Measurements from ENCODE around the gene SNCB.
A peak's percentile ranks its signal among the peaks of the same experiment; 100 is the strongest.
"Not testable (repeated sequence)": the region's sequence is repeated elsewhere in the genome, so short reads cannot be mapped to it uniquely, and the experiment has no call there.

SNCB gene

GRCh38 chr5:176596689-176597416, 33.5 kb downstream of the SNCB start:
- DNase-seq: peak; percentile 61

GRCh38 chr5:176596069-176596644, 34.2 kb downstream of the SNCB start:
- DNase-seq: no peak

- no peak for DNase-seq
Observed at GRCh38 chr5:176595386-176595943, 34.9 kb downstream of the SNCB start.

- DNase-seq: no peak
Observed at GRCh38 chr5:176594554-176594953, 35.8 kb downstream of the SNCB start.

GRCh38 chr5:176593273-176593869, 37.0 kb downstream of the SNCB start:
- DNase-seq: no peak

- no peak for DNase-seq
Observed at GRCh38 chr5:176592573-176592972, 37.8 kb downstream of the SNCB start.

- not testable (repeated sequence) for DNase-seq
Observed at GRCh38 chr5:176591667-176592066, 38.7 kb downstream of the SNCB start.

- no peak for DNase-seq
Observed at GRCh38 chr5:176590035-176590717, 40.2 kb downstream of the SNCB start.

GRCh38 chr5:176589039-176589769, 41.1 kb downstream of the SNCB start:
- DNase-seq: no peak

GRCh38 chr5:176588297-176588696, 42.0 kb downstream of the SNCB start:
- DNase-seq: no peak

GRCh38 chr5:176587398-176587797, 42.9 kb downstream of the SNCB start:
- no peak for DNase-seq

GRCh38 chr5:176583076-176583475, 47.3 kb downstream of the SNCB start:
- DNase-seq: no peak

- DNase-seq: no peak
Observed at GRCh38 chr5:176581361-176581760, 49.0 kb downstream of the SNCB start.

GRCh38 chr5:176579323-176579722, 51.0 kb downstream of the SNCB start:
- DNase-seq: no peak

GRCh38 chr5:176578391-176578808, 51.9 kb downstream of the SNCB start:
- DNase-seq: no peak

- no peak for DNase-seq
Observed at GRCh38 chr5:176577312-176578176, 52.8 kb downstream of the SNCB start.

GRCh38 chr5:176575488-176576422, 54.6 kb downstream of the SNCB start:
- DNase-seq: no peak

GRCh38 chr5:176575066-176575465, 55.3 kb downstream of the SNCB start:
- DNase-seq: no peak

GRCh38 chr5:176574297-176574591, 56.1 kb downstream of the SNCB start:
- DNase-seq: no peak

- DNase-seq: peak; percentile 65
Observed at GRCh38 chr5:176573564-176574296, 56.6 kb downstream of the SNCB start.

Data from right forelimb (tissue), 1 donor.